IMR-90 (cell line): ENCODE data around the gene SERINC3. TPM values are rescaled to one million over a fixed set of nuclear protein-coding genes. Genes with fewer than 3 reads are reported as not detected.

Experiments used
- ATAC-seq: fragments of 200-7000 bp; cut with Tn5 transposase; 2 replicates; pipeline ENCODE4 v1.9.1; 2020; ENCODE audit warnings: low read depth, mild to moderate bottlenecking, moderate library complexity
- BruUV-seq: library from RNA; stranded (reverse); fragments of 400-500 nt; replicated peaks from 2 replicates; lab custom pipeline; 2021; lab: Mats Ljungman, UMichigan
- CTCF ChIA-PET: fragments of 300-600 bp; formaldehyde crosslinking; extraction: SDS; loops from one replicate; lab custom pipeline; 2021; ENCODE audit warnings: antibody characterized with exemption; lab: Yijun Ruan, JAX
- POLR2A ChIA-PET: fragments of 300-600 bp; sonication (Branson Sonifier 250); formaldehyde crosslinking; loops from one replicate; lab custom pipeline; 2022; ENCODE audit warnings: antibody characterized with exemption; ENCODE audit not compliant: unreplicated experiment; lab: Charles Lee
- DNase-seq: peaks from one replicate; pipeline ENCODE4 v3.0.0; 2013
- H2AFZ ChIP-seq: replicated peaks from 2 replicates; pipeline ENCODE3; 2013; ENCODE audit warnings: low read length, mild to moderate bottlenecking; ENCODE audit not compliant: poor library complexity
- H2AK5ac ChIP-seq: 2 replicates; pipeline ENCODE4 v1.6.1; 2013; ENCODE audit warnings: low read depth, low read length, inconsistent platforms
- H2AK9ac ChIP-seq: replicated peaks from 2 replicates; pipeline ENCODE3; 2013; ENCODE audit warnings: mild to moderate bottlenecking, low read depth, low read length, moderate library complexity; ENCODE audit not compliant: poor library complexity
- H2BK120ac ChIP-seq: 2 replicates; pipeline ENCODE4 v1.6.1; 2013; ENCODE audit warnings: low read depth, low read length, inconsistent platforms
- H2BK15ac ChIP-seq: 3 replicates; pipeline ENCODE4 v1.6.1; 2013; ENCODE audit warnings: low read depth, low read length, inconsistent platforms
- H2BK20ac ChIP-seq: 2 replicates; pipeline ENCODE4 v1.6.1; 2013; ENCODE audit warnings: low read depth, mild to moderate bottlenecking, inconsistent platforms, low read length, moderate library complexity
- H2BK5ac ChIP-seq: 2 replicates; pipeline ENCODE4 v1.6.1; 2013; ENCODE audit warnings: mild to moderate bottlenecking, low read depth, low read length, inconsistent platforms; ENCODE audit not compliant: poor library complexity, severe bottlenecking
- H3K14ac ChIP-seq: replicated peaks from 2 replicates; pipeline ENCODE4 v1.6.1; 2013; ENCODE audit warnings: low read depth, low read length, inconsistent platforms
- H3K18ac ChIP-seq: 2 replicates; pipeline ENCODE4 v1.6.1; 2013; ENCODE audit warnings: low read depth, low read length, control low read depth
- H3K23ac ChIP-seq: 2 replicates; pipeline ENCODE4 v1.6.1; 2013; ENCODE audit warnings: low read depth, low read length, inconsistent platforms
- H3K27ac ChIP-seq: 2 replicates; pipeline ENCODE4 v1.5.1; 2013; ENCODE audit warnings: mild to moderate bottlenecking, control low read depth, low read length; ENCODE audit not compliant: insufficient read depth
- H3K27me3 ChIP-seq: 2 replicates; pipeline ENCODE4 v1.6.1; 2013; ENCODE audit warnings: low read length; ENCODE audit not compliant: control insufficient read depth, insufficient read depth
- H3K36me3 ChIP-seq: 2 replicates; pipeline ENCODE4 v1.6.1; 2013; ENCODE audit warnings: low read length, mixed read lengths; ENCODE audit not compliant: control insufficient read depth, insufficient read depth
- H3K4ac ChIP-seq: 2 replicates; pipeline ENCODE4 v1.6.1; 2013; ENCODE audit warnings: low read depth, low read length, inconsistent platforms
- H3K4me1 ChIP-seq: 2 replicates; pipeline ENCODE4 v1.6.1; 2013; ENCODE audit warnings: low read length, mixed read lengths; ENCODE audit not compliant: control insufficient read depth, insufficient read depth
- H3K4me2 ChIP-seq: 2 replicates; pipeline ENCODE4 v1.6.1; 2013; ENCODE audit warnings: low read depth, mild to moderate bottlenecking, control low read depth, low read length, moderate library complexity
- H3K4me3 ChIP-seq: 2 replicates; pipeline ENCODE4 v1.5.1; 2013; ENCODE audit warnings: low read depth, mild to moderate bottlenecking, control low read depth, low read length, moderate library complexity; ENCODE audit not compliant: insufficient read depth
- H3K56ac ChIP-seq: 2 replicates; pipeline ENCODE4 v1.6.1; 2013; ENCODE audit warnings: low read length, inconsistent platforms; ENCODE audit not compliant: insufficient read depth; ENCODE audit errors: extremely low read depth
- H3K79me1 ChIP-seq, 2 experiments: 2 replicates each; pipeline ENCODE4 v1.6.1; 2013; ENCODE audit warnings: low read length in 2 of 2, inconsistent platforms in 1 of 2, low read depth in 1 of 2
- H3K9ac ChIP-seq: 2 replicates; pipeline ENCODE4 v1.6.1; 2013; ENCODE audit warnings: low read depth, low read length, control low read depth
- H3K9me1 ChIP-seq: 2 replicates; pipeline ENCODE4 v1.6.1; 2013; ENCODE audit warnings: low read length, inconsistent platforms; ENCODE audit not compliant: insufficient read depth
- H3K9me3 ChIP-seq: 2 replicates; pipeline ENCODE4 v1.6.1; 2013; ENCODE audit warnings: low read length; ENCODE audit not compliant: control insufficient read depth, insufficient read depth
- H4K20me1 ChIP-seq: 2 replicates; pipeline ENCODE4 v1.6.1; 2013; ENCODE audit warnings: low read length, inconsistent platforms; ENCODE audit not compliant: insufficient read depth
- H4K5ac ChIP-seq: 2 replicates; pipeline ENCODE4 v1.6.1; 2013; ENCODE audit warnings: mild to moderate bottlenecking, low read depth, low read length, control low read depth
- H4K8ac ChIP-seq, 2 experiments: 2 replicates each; pipeline ENCODE4 v1.6.1; 2013; ENCODE audit warnings: low read depth in 2 of 2, low read length in 2 of 2, control low read depth in 1 of 2, inconsistent platforms in 1 of 2
- H4K91ac ChIP-seq: 2 replicates; pipeline ENCODE4 v1.6.1; 2013; ENCODE audit warnings: low read depth, low read length, inconsistent platforms; ENCODE audit not compliant: insufficient read depth
- BHLHE40 ChIP-seq: fragments of 150-350 bp; IDR thresholded peaks from 2 replicates; pipeline ENCODE4 v1.6.1; 2016; ENCODE audit warnings: mild to moderate bottlenecking, low read depth, low read length
- CEBPB ChIP-seq: IDR thresholded peaks from 2 replicates; pipeline ENCODE4 v1.6.1; 2012; ENCODE audit warnings: low read depth, low read length, improper control_type of control experiment
- CHD1 ChIP-seq: IDR thresholded peaks from 2 replicates; pipeline ENCODE4 v1.6.1; 2012; ENCODE audit warnings: low read depth, low read length, improper control_type of control experiment
- MXI1 ChIP-seq: IDR thresholded peaks from 2 replicates; pipeline ENCODE4 v1.6.1; 2012; ENCODE audit warnings: low read depth, mild to moderate bottlenecking, low read length, moderate library complexity, borderline replicate concordance
- NFE2L2 ChIP-seq: fragments of 150-350 bp; IDR thresholded peaks from 2 replicates; pipeline ENCODE4 v1.6.1; 2016; ENCODE audit warnings: low read depth, mild to moderate bottlenecking, low read length
- SMC3 ChIP-seq: fragments of 150-350 bp; IDR thresholded peaks from 2 replicates; pipeline ENCODE4 v1.6.1; 2016; ENCODE audit warnings: low read depth, mild to moderate bottlenecking, antibody characterized with exemption, low read length, moderate library complexity
- WGBS, 2 experiments: methylation state at CpG; one replicate each; pipeline versions ENCODE4 v1.1.5 to v1.1.7; 2013; ENCODE audit warnings: missing lambda C conversion rate in 2 of 2; ENCODE audit not compliant: insufficient read length in 1 of 2; ENCODE audit errors: extremely low coverage in 2 of 2; 5-methylcytosine and 5-hydroxymethylcytosine counted together
- dilution Hi-C: fragments of 300-500 bp; cut with HindIII; formaldehyde crosslinking; loops from one replicate; pipeline ENCODE4 v1.14.3; 2018; ENCODE audit warnings: low sequenced_read_pairs; ENCODE audit not compliant: unreplicated experiment
- in situ Hi-C: fragments of 300-500 bp; cut with MboI; formaldehyde crosslinking; loops from 3 replicates; pipeline ENCODE4 v1.14.3; 2019; ENCODE audit warnings: low sequenced_read_pairs, inconsistent platforms, mixed read lengths
- intact Hi-C: fragments of 100-400 bp; cut with micrococcal nuclease; formaldehyde crosslinking; loops from 2 replicates; pipeline ENCODE4 v1.10.0; 2022
- polyA plus RNA-seq, 3 experiments: library from polyadenylated mRNA; depleted of rRNA; stranded (reverse); fragments of >200 nt; gene quantifications; 2 replicates each; pipeline ENCODE4 v1.2.3, GENCODE V29; 2012; ENCODE audit warnings: low replicate concordance in 1 of 3
- total RNA-seq: library from RNA; depleted of rRNA; stranded (reverse); fragments of >200 nt; gene quantifications from 2 replicates; pipeline ENCODE4 v1.2.3, GENCODE V29; 2012

The SERINC3 gene
- total and polyA plus RNA-seq, 2 of the 4 experiments (the other 2 are of a cell fraction), result 101 to 132 TPM

DNA sequence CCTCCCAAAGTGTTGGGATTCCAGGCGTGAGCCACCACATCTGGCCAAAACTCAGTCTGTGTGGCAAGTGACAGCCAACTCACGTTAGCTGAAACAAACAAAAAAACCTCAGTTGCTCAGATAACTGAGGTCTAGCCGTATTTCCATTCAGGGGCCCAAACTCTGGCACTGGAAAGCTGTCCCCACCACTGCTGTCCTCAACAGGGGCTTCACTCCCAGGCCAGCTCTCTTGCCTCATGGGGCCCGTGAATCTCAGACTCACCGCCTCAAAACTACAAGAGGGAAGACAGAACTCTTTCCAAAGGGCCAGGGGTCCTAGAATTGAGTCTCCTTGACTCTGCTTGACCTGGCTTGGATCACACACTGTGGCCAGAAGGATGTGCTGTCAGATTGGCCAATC lies 38.8 kb downstream of the SERINC3 start:
- Histone ChIP-seq H3K4me2 (no peak overlapping the region), H3K9me1 (no peaks in the 10 kb centered on the region), H4K8ac (no peak overlapping the region), H3K4ac (no peak overlapping the region), H3K14ac (no peak overlapping the region), H4K5ac (no peak overlapping the region), H2AK9ac (no peak overlapping the region), H4K20me1 (no peaks in the 10 kb centered on the region), H2AK5ac (no peak overlapping the region), H3K9me3 (no peaks in the 10 kb centered on the region), H2BK15ac (no peak overlapping the region), H3K27me3 (no peaks in the 10 kb centered on the region), H3K36me3 (peaks cover 35% of the 10 kb centered on the region), H2BK5ac (no peak overlapping the region), H3K18ac (no peak overlapping the region), H3K9ac (no peak overlapping the region), H3K4me1 (0 out of 2 replicates have a peak, but pooled peaks cover 2% of the 10 kb centered on the region), H2BK120ac (no peak overlapping the region), H3K56ac (no peak overlapping the region), H2AFZ (no peak overlapping the region), H3K4me3 (no peak overlapping the region), H3K79me1 (peaks cover 7 to 28% of the 10 kb centered on the region in 2 experiments; a peak in 3 of 4 replicates), H3K27ac (no peak overlapping the region), H2BK20ac (no peak overlapping the region), H3K23ac (no peak overlapping the region), H4K91ac (no peak overlapping the region)
- ATAC-seq, result no peak
- intact Hi-C loops, result no loop called here
- TF ChIP-seq BHLHE40, result no peak
- no peak for TF ChIP-seq CHD1
- TF ChIP-seq SMC3, result no peak
- TF ChIP-seq CEBPB, result no peak
- no peak for TF ChIP-seq MXI1
- TF ChIP-seq NFE2L2, result no peak
- no peak for DNase-seq
- BruUV-seq, result no TSS peak
- ChIA-PET CTCF (interaction anchor here (0.7 kb wide), 1 partner anchor 909 kb away, joined by 3 read pairs; no protein-coding TSS in a partner anchor), POLR2A (no interaction called here)
- dilution Hi-C loops, result no loop called here
- in situ Hi-C loops, result loop anchor here (25.0 kb wide), 1 partner anchor 1304 kb away; the partner anchor contains the start of genes DNTTIP1 and WFDC3
- 73% methylated on average over 2 of the region's 5 CpGs; no CpG with 5 or more reads in 1 of the 2 experiments for WGBS, 2 experiments
